NCI-H2107 treated with DMSO at 0.1 percent for 48 hours (cell line): ENCODE measurements around the gene STX4.

Experiments
- DNase-seq: peaks from one replicate; lab custom pipeline; 2025; ENCODE audit not compliant: unreplicated experiment; lab: John Stamatoyannopoulos, UW

STX4 gene

GRCh38 chr16:31083556-31083955 is 50.2 kb downstream of the STX4 start:
- DNase-seq: no peak

GRCh38 chr16:31083981-31084380 is 50.6 kb downstream of the STX4 start:
- DNase-seq: no peak

GRCh38 chr16:31084584-31085302 is 51.4 kb downstream of the STX4 start:
- DNase-seq: no peak

DNA sequence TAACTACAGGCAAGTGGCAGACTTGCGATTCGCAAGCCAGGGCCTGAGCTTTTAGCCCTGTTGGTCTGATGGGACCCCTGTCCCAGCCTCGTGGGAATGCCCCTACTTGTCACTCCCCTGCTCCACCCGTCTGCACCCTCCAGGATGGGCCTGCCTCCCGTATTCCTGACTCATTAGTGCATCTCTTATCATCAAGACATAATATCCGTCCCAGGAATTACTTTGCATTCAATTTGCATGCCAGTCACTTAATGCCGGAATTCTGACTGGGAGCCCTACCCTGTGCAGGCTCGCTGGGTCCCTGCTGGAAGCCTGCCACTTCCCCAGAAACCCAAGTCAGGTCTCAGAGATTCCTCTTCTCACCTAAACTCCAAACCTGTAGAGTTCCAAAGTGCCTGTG is 52.1 kb downstream of the STX4 start:
- DNase-seq: no peak

GRCh38 chr16:31085873-31086628 is 52.7 kb downstream of the STX4 start:
- no peak for DNase-seq

DNA sequence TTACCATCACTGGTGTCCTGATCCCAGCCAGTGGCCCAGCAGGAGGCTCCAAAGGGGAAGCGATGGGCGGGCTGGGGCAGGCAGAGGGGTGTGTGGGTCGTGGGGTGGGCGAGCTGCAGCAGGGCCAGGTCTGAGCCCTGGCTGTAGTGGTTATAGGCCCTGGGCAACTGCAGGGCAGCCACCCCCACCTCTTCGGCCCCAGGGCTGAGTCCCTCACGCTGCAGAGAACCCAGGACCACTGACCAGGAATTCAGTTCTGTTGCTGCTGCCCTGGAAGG is 53.2 kb downstream of the STX4 start:
- DNase-seq: no peak

DNA sequence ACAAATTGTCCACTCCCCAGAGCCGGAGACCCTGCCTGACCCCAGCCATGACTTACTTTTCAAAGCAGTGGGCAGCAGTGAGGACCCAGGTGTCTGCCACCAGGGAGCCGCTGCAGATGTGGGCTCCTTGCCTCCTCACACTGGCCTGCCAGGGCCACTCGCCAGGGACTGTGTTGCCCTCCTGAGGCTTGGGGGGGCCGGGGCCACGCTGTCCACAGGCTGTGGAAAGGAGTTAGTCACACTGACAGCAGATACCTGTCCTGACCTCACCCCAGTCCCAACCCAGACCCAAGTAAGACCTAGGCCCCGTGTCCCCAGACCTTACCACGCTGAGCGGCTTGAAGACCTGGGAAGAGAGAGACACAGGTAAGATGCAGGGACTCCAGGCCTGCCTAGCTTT is 54.1 kb downstream of the STX4 start:
- DNase-seq: no peak

DNA sequence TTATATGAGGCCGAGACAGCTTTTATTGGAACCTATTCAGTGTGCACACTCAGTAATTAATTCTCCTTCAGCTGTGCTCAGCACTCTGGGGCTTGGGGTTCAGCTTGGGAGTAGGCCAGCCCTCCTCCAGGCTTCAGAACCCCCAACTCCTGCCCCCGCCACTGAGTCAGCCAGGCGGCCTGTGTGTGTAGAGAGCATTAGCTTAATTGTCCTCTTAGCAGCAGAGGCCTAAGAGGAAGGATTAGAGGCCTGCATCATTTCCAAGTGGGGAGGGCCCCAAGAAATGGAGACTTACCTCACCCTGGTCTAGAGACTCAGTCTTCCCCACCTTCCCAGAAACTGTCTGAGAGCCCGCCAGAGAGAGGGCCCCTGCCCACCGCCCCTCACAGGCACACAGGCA is 54.6 kb downstream of the STX4 start:
- no peak for DNase-seq

GRCh38 chr16:31088459-31089183 is 55.3 kb downstream of the STX4 start, which contains the start of gene PRSS53:
TSS of gene PRSS53 (minus strand) at chr16:31088943. CDS start at chr16:31088809, 134 bp downstream.
- DNase-seq: no peak

GRCh38 chr16:31089199-31089598 is 55.8 kb downstream of the STX4 start:
- no peak for DNase-seq
